Measurements from ENCODE around the gene CFAP251.

The CFAP251 gene

DNA sequence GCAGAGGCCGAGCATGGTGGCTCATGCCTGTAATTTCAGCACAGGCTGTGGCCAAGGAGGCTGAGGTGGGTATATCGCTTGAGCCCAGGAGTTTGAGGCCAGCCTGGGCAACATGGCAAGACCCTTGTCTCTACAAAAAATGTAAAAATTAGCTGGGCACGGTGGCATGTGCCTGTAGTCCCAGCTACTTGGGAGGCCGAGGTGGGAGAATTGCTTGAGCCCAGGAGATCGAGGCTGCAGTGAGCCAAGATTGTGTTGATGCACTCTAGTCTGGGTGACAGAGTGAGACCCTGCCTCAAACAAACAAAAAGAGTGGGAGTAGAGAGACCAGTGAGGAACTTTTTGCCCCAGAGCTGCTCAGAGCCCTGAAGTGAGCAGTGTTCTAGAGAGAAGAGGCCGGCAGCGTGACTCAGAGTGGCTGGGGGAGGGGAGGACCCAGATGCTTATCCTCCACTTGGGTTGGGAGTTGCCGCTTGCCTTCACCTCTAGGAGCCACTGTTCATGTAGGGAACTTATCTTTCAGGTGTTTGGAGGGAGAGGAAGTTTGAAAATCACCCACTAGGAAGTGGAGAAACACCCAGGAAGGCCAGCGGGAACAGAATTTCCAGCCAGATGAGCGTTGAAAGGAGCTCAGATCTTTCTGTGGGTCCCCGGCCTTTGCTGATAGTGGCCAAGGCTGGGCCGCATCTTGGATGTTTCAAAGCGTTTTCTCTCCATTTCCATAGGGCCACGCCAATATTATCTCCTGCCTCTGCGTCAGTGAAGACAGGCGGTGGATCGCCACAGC, 15.3 kb downstream of the CFAP251 start:
- peak; percentile 46 for DNase-seq (ENCODE audit: low spot score)
- POLR2A ChIA-PET (ENCODE audit: low non-redundant PET): no interaction called here
- H3K27ac ChIP-seq: peak overlapping the region; percentile 39
- TF ChIP-seq, protein P1, sequence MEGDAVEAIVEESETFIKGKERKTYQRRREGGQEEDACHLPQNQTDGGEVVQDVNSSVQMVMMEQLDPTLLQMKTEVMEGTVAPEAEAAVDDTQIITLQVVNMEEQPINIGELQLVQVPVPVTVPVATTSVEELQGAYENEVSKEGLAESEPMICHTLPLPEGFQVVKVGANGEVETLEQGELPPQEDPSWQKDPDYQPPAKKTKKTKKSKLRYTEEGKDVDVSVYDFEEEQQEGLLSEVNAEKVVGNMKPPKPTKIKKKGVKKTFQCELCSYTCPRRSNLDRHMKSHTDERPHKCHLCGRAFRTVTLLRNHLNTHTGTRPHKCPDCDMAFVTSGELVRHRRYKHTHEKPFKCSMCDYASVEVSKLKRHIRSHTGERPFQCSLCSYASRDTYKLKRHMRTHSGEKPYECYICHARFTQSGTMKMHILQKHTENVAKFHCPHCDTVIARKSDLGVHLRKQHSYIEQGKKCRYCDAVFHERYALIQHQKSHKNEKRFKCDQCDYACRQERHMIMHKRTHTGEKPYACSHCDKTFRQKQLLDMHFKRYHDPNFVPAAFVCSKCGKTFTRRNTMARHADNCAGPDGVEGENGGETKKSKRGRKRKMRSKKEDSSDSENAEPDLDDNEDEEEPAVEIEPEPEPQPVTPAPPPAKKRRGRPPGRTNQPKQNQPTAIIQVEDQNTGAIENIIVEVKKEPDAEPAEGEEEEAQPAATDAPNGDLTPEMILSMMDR (conservative IDR thresholded peaks at IDR 0.05; ENCODE audit: low read depth): no peak
- CTCF ChIA-PET: interaction anchor here (0.7 kb wide), 1 partner anchor 262 kb away, joined by 3 read pairs; no protein-coding TSS in a partner anchor

DNA sequence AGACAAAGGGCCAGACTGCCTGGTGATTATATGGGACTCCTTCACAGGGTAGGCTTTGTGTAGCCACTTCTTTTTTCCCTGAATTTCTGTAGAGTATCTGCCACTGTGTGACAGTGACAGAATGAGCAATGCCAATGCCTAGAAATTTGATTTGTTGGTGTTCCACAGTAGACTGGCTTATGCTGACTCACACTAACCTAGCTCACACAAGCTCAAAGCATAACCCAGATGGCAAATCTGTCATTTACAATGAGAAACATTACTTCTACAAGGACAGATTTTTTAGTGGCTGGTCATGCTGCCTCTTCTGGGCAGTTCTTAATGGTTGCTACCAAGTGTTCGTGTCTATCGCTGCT, 15.9 kb downstream of the CFAP251 start:
- peak overlapping the region; percentile 39; the same call in 1 of the 2 replicates for H3K27ac ChIP-seq
- TF ChIP-seq, protein P1 (conservative IDR thresholded peaks at IDR 0.05; ENCODE audit: low read depth): no peak
- DNase-seq (ENCODE audit: low spot score): no peak
- ChIA-PET CTCF (no interaction called here), POLR2A (ENCODE audit: low non-redundant PET) (no interaction called here)

DNA sequence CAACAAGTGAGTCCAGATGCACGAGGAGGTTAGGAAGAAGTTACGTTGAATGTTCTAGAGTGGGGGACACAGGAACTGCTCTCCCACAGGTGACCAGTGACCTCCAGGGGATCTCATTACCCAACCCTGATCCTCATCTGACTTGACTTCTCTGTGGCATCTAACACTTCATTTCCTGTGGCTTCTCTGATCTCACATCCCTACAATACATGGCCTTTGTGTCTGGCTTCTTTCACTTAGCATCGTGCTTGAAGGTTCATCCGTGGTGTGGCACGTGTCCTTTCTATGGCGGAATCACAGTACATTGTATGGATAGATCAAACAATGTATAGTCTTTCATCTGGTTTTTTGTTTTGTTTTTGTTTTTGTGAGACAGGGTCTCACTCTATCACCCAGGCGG, 19.3 kb downstream of the CFAP251 start:
- ChIA-PET CTCF (no interaction called here), POLR2A (ENCODE audit: low non-redundant PET) (no interaction called here)
- no peak overlapping the region for H3K27ac ChIP-seq
- no peak for DNase-seq (ENCODE audit: low spot score)
- TF ChIP-seq, protein P1 (conservative IDR thresholded peaks at IDR 0.05; ENCODE audit: low read depth): no peak

DNA sequence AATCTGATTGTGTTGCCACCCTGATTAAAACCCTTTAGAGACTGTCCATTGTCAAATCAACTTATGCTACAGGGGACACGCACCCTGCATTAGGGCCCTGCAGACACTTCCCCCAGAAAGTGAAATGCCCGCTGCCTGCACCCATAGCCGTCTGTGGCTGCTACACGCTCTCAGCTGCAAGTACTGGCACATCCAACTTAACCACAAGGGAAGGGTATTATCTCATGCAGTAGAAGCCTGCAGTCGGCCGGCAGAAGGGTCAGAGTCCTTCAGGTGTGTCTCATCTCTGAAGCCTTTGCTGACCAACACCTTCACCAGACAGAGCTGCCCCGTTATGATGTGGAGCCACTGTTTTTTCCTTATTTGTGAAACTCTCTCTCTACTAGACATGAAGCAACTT, 20.8 kb downstream of the CFAP251 start:
- TF ChIP-seq, protein P1 (conservative IDR thresholded peaks at IDR 0.05; ENCODE audit: low read depth): no peak
- DNase-seq (ENCODE audit: low spot score): peak; percentile 46
- CTCF ChIA-PET: no interaction called here
- POLR2A ChIA-PET (ENCODE audit: low non-redundant PET): no interaction called here
- H3K27ac ChIP-seq: peak overlapping the region; percentile 73

DNA sequence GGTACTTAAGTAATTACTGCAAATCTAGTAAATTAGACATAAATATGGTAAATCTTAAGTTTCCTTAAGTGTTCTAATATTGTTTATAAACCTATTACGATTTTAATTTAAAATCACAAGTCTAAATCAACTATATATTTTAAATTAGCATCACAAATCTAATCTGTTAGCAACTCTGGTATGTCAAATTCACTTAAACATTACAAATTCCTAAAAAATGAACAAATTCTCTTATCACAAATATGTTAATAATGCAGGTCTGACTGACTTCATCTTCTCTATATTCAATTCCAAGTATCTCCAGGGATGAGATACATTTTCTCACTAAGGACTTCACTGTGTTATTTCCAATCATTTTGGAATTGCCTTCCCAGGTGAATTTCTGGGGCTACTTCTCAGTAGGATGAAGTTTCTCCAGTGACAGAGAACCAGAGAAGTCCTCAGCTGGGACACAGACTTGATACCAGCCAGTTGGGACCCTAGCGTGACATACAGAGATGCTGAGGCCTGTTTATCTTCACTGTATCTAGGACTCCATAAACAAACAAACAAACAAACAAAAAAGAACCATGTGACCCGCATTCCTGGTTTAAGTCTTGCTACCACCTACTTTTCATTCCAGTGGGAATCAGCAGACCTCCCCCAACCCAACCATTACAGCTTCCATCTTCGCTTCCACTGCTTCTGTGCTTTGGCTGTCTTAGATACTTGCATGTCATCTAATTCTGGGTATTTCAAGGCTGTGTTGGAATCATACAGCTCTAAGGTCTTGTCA, 21.8 kb downstream of the CFAP251 start:
- no peak for DNase-seq (ENCODE audit: low spot score)
- TF ChIP-seq, protein P1 (conservative IDR thresholded peaks at IDR 0.05; ENCODE audit: low read depth): no peak
- ChIA-PET CTCF (interaction anchor here (0.6 kb wide), 1 partner anchor 447 kb away, joined by 3 read pairs; no protein-coding TSS in a partner anchor), POLR2A (ENCODE audit: low non-redundant PET) (no interaction called here)
- no peak overlapping the region for H3K27ac ChIP-seq

DNA sequence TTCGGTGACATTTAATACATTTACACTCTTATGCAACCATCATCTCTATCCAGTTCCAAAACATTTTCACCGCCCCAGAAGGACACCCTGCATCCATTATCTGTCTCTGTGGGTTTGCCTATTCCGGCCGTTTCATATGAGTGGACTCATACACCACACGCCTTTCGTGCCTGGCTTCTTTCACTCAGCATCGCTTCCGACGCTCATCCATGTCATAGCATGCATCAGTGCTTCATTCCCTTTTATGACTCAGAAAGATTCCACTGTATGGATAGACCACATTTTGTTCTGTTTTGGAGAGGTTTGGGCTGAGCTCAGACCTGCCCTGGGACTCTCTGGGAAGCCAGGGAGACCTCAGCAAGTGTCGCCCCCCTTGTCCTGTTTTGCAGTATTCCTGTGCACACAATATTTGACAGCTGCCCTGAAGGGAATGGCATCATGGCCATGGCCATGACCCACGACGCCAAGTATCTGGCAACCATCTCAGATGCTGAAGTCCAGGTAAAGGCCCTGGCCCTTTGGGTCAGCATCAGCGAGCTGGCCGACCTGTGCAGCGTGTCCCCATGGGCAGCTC, 23.8 kb downstream of the CFAP251 start:
- CTCF ChIA-PET: interaction anchor here (0.5 kb wide), 1 partner anchor 17 kb away, joined by 4 read pairs; no protein-coding TSS in a partner anchor
- H3K27ac ChIP-seq: peak overlapping the region; percentile 82

More for the DNA sequence above, 23.8 kb downstream of the CFAP251 start:
- POLR2A ChIA-PET (ENCODE audit: low non-redundant PET): no interaction called here
- DNase-seq (ENCODE audit: low spot score): peak; percentile 72
- TF ChIP-seq, protein P1 (conservative IDR thresholded peaks at IDR 0.05; ENCODE audit: low read depth): no peak
